ENCODE data around the gene CYTH1.

Gene CYTH1

GRCh38 chr17:78665387-78665951 is 116.6 kb downstream of the CYTH1 start:
- DNase-seq (ENCODE audit: low read depth) = no peak
- no peak overlapping the region for H3K4me3 ChIP-seq (ENCODE audit: low read length)

GRCh38 chr17:78664476-78665386 is 117.3 kb downstream of the CYTH1 start:
- no peak overlapping the region for H3K4me3 ChIP-seq (ENCODE audit: low read length)
- peak; percentile 37 for DNase-seq (ENCODE audit: low read depth)
- TF ChIP-seq CTCF (IDR thresholded peaks at IDR 0.05; ENCODE audit: insufficient read depth, low read depth, low read length, missing control alignments) = no peak

More at GRCh38 chr17:78665387-78665951, 116.6 kb downstream of the CYTH1 start:
- no peak for TF ChIP-seq CTCF (IDR thresholded peaks at IDR 0.05; ENCODE audit: insufficient read depth, low read depth, low read length, missing control alignments)

GRCh38 chr17:78661093-78661770 is 120.8 kb downstream of the CYTH1 start:
- peak; percentile 96 for DNase-seq (ENCODE audit: low read depth)
- no peak overlapping the region for H3K4me3 ChIP-seq (ENCODE audit: low read length)
- no peak for TF ChIP-seq CTCF (IDR thresholded peaks at IDR 0.05; ENCODE audit: insufficient read depth, low read depth, low read length, missing control alignments)

GRCh38 chr17:78659546-78659945 is 122.5 kb downstream of the CYTH1 start:
- no peak for TF ChIP-seq CTCF (IDR thresholded peaks at IDR 0.05; ENCODE audit: insufficient read depth, low read depth, low read length, missing control alignments)
- no peak for DNase-seq (ENCODE audit: low read depth)
- H3K4me3 ChIP-seq (ENCODE audit: low read length) = no peak overlapping the region

GRCh38 chr17:78658281-78658785 is 123.7 kb downstream of the CYTH1 start:
- TF ChIP-seq CTCF (IDR thresholded peaks at IDR 0.05; ENCODE audit: insufficient read depth, low read depth, low read length, missing control alignments) = no peak
- H3K4me3 ChIP-seq (ENCODE audit: low read length) = no peak overlapping the region
- peak; percentile 39 for DNase-seq (ENCODE audit: low read depth)

GRCh38 chr17:78655251-78655940 is 126.7 kb downstream of the CYTH1 start:
- TF ChIP-seq CTCF (IDR thresholded peaks at IDR 0.05; ENCODE audit: insufficient read depth, low read depth, low read length, missing control alignments) = no peak
- DNase-seq (ENCODE audit: low read depth) = no peak

More at GRCh38 chr17:78655251-78655940, 126.7 kb downstream of the CYTH1 start:
- H3K4me3 ChIP-seq (ENCODE audit: low read length) = no peak overlapping the region

Measured in epithelial cell of esophagus (primary cell).